ENCODE data around the gene KDM3A.

DNA sequence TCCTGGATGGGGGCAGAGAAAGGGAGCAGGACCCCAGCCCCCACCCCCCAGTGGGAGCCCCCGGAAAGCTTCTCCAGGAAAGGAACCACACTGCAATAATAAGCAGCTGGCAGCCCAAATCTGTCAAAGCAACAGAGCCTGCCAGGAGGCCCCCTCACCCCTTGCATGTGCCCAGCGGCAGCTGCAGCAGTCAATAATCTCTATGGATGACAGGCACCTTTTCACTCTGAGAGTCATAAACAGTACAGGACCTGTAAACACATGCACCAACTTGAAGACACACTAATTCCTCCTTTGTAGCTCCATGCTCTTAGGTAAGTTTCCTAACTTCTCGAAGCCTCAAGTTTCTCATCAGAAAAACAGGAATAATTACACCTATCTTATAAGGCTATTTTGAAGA, 26.2 kb upstream of the KDM3A start:
- TF ChIP-seq, protein P1, sequence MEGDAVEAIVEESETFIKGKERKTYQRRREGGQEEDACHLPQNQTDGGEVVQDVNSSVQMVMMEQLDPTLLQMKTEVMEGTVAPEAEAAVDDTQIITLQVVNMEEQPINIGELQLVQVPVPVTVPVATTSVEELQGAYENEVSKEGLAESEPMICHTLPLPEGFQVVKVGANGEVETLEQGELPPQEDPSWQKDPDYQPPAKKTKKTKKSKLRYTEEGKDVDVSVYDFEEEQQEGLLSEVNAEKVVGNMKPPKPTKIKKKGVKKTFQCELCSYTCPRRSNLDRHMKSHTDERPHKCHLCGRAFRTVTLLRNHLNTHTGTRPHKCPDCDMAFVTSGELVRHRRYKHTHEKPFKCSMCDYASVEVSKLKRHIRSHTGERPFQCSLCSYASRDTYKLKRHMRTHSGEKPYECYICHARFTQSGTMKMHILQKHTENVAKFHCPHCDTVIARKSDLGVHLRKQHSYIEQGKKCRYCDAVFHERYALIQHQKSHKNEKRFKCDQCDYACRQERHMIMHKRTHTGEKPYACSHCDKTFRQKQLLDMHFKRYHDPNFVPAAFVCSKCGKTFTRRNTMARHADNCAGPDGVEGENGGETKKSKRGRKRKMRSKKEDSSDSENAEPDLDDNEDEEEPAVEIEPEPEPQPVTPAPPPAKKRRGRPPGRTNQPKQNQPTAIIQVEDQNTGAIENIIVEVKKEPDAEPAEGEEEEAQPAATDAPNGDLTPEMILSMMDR (tag by site-specific recombination; IDR thresholded peaks at IDR 0.05) = no peak
- no peak for TF ChIP-seq ZNF544 (tag by site-specific recombination; IDR thresholded peaks at IDR 0.05)

Data from HEK293 (cell line).